C4-2B (cell line): ENCODE measurements around the gene PTPRS.

ENCODE experiments used
- H3K27ac ChIP-seq: fragments of 450-650 bp; 2 replicates; pipeline ENCODE4 v1.5.1; 2017
- ZFX ChIP-seq: fragments of 450-650 bp; IDR thresholded peaks from 2 replicates; pipeline ENCODE4 v1.6.1; 2017
- TF ChIP-seq, protein P1 (sequence below): fragments of 450-650 bp; conservative IDR thresholded peaks from 2 replicates; pipeline ENCODE4 v1.5.1; 2017; ENCODE audit warnings: mild to moderate bottlenecking

Gene PTPRS

DNA sequence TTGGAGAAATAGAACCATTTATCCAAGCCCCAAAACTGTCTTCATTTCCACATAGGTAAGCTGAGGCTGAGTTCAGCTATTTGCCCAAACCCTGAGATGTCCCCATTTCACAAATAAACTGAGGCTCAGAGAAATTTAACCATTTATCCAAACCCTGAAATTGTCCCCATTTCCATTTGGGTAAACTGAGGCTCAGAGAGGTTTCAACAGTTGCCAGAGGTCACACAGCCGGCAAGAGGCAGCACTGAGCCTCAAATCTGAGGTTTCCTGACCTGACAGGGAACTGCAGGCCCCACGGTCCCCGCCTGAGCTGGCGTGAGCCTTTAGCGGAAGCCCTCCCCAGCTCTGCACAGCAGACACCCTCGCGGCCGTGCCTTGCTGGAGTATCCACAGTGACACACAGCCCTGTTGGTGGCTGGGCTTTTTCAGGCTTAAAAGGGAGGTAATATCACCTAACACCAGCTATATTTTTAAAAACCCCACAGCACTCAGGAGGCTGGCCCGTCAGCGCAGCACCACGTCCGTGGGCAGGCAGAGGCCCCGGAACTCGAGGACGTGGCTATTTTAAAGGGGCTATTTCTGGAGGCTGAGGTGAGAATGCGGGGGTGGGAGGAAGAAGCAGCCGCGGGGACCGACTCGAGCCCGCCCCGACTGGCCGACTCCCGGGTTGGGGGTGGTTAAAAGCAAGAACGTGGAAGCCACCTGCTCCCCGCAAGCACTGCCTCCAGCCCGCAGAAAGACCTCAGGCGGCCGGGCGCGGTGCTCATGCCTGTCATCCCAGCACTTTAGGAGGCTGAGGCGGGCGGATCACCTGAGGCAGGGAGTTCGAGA, 18.5 kb downstream of the PTPRS start:
- no peak overlapping the region for H3K27ac ChIP-seq

DNA sequence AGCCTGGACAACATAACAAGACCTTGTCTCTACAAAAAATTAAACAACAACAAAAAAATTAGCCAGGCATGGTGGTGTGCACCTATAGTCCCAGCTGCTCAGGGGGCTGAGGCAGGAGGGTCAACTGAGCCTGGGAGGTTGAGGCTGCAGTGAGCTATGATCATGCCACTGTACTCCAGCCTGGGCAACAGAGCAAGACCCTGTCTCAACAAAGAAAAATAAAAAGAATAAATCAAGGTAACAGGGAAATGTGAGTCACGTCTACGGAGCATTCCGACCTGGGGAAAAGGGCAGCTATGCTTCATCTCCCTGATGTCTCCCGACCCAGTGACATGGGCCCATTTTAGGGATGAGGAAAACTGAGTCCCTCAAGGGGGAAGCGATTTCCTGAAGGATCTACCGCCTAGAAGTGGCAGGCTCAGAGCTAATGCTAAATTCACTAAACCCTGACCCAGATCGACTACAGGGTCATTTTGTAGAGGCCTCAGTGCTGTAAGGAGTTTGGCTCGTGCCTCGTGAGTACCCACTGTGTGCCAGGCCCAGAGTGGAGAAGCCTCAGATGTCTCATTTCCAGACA, 19.5 kb downstream of the PTPRS start:
- H3K27ac ChIP-seq: no peak overlapping the region
- TF ChIP-seq, protein P1, sequence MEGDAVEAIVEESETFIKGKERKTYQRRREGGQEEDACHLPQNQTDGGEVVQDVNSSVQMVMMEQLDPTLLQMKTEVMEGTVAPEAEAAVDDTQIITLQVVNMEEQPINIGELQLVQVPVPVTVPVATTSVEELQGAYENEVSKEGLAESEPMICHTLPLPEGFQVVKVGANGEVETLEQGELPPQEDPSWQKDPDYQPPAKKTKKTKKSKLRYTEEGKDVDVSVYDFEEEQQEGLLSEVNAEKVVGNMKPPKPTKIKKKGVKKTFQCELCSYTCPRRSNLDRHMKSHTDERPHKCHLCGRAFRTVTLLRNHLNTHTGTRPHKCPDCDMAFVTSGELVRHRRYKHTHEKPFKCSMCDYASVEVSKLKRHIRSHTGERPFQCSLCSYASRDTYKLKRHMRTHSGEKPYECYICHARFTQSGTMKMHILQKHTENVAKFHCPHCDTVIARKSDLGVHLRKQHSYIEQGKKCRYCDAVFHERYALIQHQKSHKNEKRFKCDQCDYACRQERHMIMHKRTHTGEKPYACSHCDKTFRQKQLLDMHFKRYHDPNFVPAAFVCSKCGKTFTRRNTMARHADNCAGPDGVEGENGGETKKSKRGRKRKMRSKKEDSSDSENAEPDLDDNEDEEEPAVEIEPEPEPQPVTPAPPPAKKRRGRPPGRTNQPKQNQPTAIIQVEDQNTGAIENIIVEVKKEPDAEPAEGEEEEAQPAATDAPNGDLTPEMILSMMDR: no peak
- TF ChIP-seq ZFX: no peak

More for the DNA sequence above, 18.5 kb downstream of the PTPRS start:
- TF ChIP-seq ZFX: no peak

DNA sequence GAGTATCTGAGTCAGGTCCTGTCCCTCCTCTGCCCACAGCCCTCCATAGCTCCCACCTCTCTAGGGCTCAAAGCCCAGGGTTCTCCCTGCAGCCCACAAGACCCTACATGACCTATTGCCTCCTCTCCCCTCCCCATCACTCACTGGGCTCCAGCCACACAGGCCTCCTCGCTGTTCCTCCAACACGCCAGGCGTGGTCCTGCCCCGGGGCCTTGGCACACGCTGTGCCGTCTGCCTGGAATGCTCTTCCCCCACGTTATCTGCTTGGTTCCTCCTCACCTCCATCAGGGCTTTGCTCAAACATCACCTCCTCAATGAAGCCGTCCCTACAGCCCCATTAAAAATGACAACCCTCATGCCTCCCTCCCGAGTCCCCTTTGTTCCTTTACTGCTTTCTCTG, 21.1 kb downstream of the PTPRS start:
- no peak for TF ChIP-seq ZFX
- TF ChIP-seq, protein P1: no peak
- no peak overlapping the region for H3K27ac ChIP-seq

DNA sequence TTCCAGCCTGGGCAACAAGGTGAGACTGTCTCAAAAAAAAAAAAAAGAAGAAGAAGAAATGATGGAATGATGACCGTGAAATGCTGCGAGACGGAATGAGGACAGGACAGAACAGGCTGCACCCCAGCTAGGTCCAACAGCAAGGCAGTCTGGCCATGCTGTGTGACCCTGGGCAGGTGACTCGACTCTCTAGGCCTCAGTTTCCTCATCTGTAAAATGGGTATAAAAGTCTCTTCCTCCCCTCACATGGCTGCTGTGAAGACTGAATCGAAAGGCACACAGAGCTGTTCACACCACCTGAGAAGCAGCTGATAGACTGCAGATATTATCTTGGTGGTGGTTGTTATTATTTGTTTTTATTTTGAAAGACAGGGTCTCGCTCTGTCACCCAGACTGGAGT, 22.3 kb downstream of the PTPRS start:
- no peak overlapping the region for H3K27ac ChIP-seq
- TF ChIP-seq, protein P1: no peak
- TF ChIP-seq ZFX: no peak

DNA sequence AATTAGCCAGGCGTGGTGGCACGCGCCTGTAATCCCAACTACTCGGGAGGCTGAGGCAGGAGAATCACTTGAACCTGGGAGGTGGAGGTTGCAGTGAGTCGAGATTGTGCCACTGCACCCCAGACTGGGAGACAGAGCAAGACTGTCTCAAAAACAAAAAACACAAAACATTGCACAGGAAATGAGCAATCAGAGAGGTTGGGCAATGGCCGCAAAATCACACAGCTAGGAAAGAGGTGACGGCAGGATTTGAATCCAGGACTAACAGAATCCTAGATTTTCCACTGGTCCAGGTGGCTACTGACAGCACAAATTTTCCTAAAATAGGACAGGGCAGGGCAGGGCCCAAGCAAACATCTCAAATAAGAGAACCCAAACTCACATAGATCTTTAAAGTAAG, 23.3 kb downstream of the PTPRS start:
- TF ChIP-seq ZFX: no peak
- TF ChIP-seq, protein P1: no peak
- H3K27ac ChIP-seq: no peak overlapping the region

DNA sequence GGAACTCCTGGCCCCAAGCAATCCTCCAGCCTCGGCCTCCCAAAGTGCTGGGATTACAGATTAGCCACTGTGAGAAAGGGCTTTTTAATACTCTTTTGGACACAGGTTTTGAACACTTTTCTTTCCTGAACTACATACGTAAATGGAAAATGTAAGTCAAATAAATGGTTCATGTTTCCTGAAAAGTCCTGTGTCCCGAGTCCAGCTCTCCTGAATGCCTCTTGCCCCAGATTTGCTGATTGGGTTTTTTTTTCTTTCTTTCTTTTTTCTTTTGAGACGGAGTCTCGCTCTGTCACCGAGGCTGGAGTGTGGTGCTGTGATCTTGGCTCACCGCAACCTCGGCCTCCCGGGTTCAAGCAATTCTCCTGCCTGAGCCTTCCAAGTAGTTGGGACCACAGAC, 24.5 kb downstream of the PTPRS start:
- TF ChIP-seq ZFX: no peak
- TF ChIP-seq, protein P1: no peak
- no peak overlapping the region for H3K27ac ChIP-seq

DNA sequence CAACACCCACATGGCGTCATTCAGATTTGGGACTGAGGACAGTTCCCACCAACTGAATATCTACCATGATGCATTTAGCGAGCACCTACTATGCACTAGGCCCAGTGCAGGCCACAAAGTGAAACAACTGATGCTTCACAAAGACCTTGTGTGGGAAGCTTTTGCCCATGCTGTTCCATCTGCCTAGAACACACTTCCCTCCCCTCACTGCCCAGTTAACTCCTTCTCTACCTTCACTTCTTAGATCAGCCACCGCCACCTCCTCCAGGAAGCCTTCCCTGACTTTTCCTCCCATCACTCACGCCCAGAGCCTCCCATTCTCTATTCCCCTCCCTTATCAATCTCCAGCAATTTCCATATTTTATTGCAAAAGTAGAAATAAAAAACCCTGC, 25.7 kb downstream of the PTPRS start:
- no peak overlapping the region for H3K27ac ChIP-seq
- TF ChIP-seq, protein P1: no peak
- no peak for TF ChIP-seq ZFX
